K562 (cell line): ENCODE data around the gene PRMT7. TPM values are rescaled to one million over a fixed set of nuclear protein-coding genes. Genes with fewer than 3 reads are reported as not detected.

Experiments used
- ATAC-seq: fragments of 200-7000 bp; cut with Tn5 transposase; 3 replicates; pipeline ENCODE4 v1.9.1; 2020; ENCODE audit warnings: moderate library complexity
- BruUV-seq: library from RNA; stranded (reverse); fragments of 400-500 nt; replicated peaks from 2 replicates; lab custom pipeline; 2021; lab: Mats Ljungman, UMichigan
- CTCF ChIA-PET: fragments of 300-600 bp; formaldehyde crosslinking; extraction: SDS; loops from one replicate; lab custom pipeline; 2021; ENCODE audit warnings: low intra/inter-chr PET ratio; lab: Yijun Ruan, JAX
- POLR2A ChIA-PET: fragments of 300-600, 350-650 bp; sonication (Branson Sonifier 250); formaldehyde crosslinking; extraction: SDS; loops from one replicate; lab custom pipeline; 2021; ENCODE audit warnings: antibody characterized with exemption, inconsistent platforms; lab: Yijun Ruan, JAX
- DNase-seq, 4 experiments: peaks; one replicate each; pipeline versions ENCODE4 v3.0.0 to v3.0.0-alpha.2; 2011 to 2018; ENCODE audit warnings: low spot score in 3 of 4, mixed read lengths in 3 of 4; ENCODE audit errors: extremely low read depth in 1 of 4
- FAIRE-seq: peaks from 2 replicates; lab custom pipeline; 2011; peaks lifted over from hg19 to GRCh38; lab: Jason Lieb, UNC
- H2AFZ ChIP-seq: 2 replicates; pipeline ENCODE4 v1.6.0; 2011; ENCODE audit warnings: low read depth, low read length, control low read depth, inconsistent platforms
- H3K27ac ChIP-seq: fragments of 200-600 bp; 3 replicates; pipeline ENCODE4 v1.8.0; 2011; ENCODE audit warnings: low read depth, mild to moderate bottlenecking, control low read depth, inconsistent platforms, low read length, moderate library complexity, mixed read lengths; ENCODE audit errors: extremely low read depth
- H3K27me3 ChIP-seq, 2 experiments: fragments of 300-600 bp in 1 of 2; 2 replicates in 1 of 2; 3 replicates in 1 of 2; pipeline versions ENCODE4 v1.6.0 to v1.8.0; 2011; ENCODE audit warnings: inconsistent platforms in 2 of 2, low read length in 2 of 2, mild to moderate bottlenecking in 1 of 2, mixed read lengths in 1 of 2, moderate library complexity in 1 of 2; ENCODE audit not compliant: control insufficient read depth in 2 of 2, insufficient read depth in 2 of 2
- H3K36me3 ChIP-seq: fragments of 300-600 bp; 3 replicates; pipeline ENCODE4 v1.8.0; 2011; ENCODE audit warnings: mild to moderate bottlenecking, low read length, inconsistent platforms; ENCODE audit not compliant: control insufficient read depth, insufficient read depth
- H3K4me1 ChIP-seq, 2 experiments: fragments of 200-600 bp in 1 of 2; replicated peaks in 1 of 2; 2 replicates in 1 of 2; 3 replicates in 1 of 2; pipeline versions ENCODE4 v1.5.1 to v1.8.0; 2011; ENCODE audit warnings: inconsistent platforms in 2 of 2, low read length in 2 of 2, mild to moderate bottlenecking in 1 of 2, mixed read lengths in 1 of 2, moderate library complexity in 1 of 2; ENCODE audit not compliant: control insufficient read depth in 2 of 2, insufficient read depth in 2 of 2
- H3K4me2 ChIP-seq: 2 replicates; pipeline ENCODE4 v1.6.1; 2011; ENCODE audit warnings: low read length, control low read depth, inconsistent platforms, mixed read lengths; ENCODE audit not compliant: insufficient read depth
- H3K4me3 ChIP-seq: fragments of 200-600 bp; sonication (generic), shearing (Covaris generic); 2 replicates; pipeline ENCODE4 v1.5.1; 2016; ENCODE audit warnings: control low read depth, inconsistent platforms
- H3K79me2 ChIP-seq: fragments of 200-600 bp; 3 replicates; pipeline ENCODE4 v1.8.0; 2011; ENCODE audit warnings: low read length, inconsistent platforms; ENCODE audit not compliant: control insufficient read depth, insufficient read depth
- H3K9ac ChIP-seq, 2 experiments: 2 replicates each; pipeline versions ENCODE4 v1.6.0 to v1.6.1; 2011; ENCODE audit warnings: low read depth in 2 of 2, low read length in 2 of 2, control low read depth in 1 of 2, inconsistent platforms in 1 of 2, mild to moderate bottlenecking in 1 of 2, mixed read lengths in 1 of 2; ENCODE audit not compliant: insufficient read depth in 1 of 2
- H3K9me1 ChIP-seq: one replicate; pipeline ENCODE4 v1.6.0; 2011; ENCODE audit warnings: inconsistent platforms, mild to moderate bottlenecking, low read length, moderate library complexity; ENCODE audit not compliant: control insufficient read depth, insufficient read depth
- H3K9me3 ChIP-seq: replicated peaks from 2 replicates; pipeline ENCODE4 v1.5.1; 2011; ENCODE audit warnings: low read depth, low read length, inconsistent platforms; ENCODE audit not compliant: control insufficient read depth, insufficient read depth
- H4K20me1 ChIP-seq: replicated peaks from 2 replicates; pipeline ENCODE4 v1.6.1; 2011; ENCODE audit warnings: low read length, inconsistent platforms, mixed read lengths; ENCODE audit not compliant: control insufficient read depth, insufficient read depth
- CREBBP ChIP-seq: IDR thresholded peaks from one replicate; pipeline ENCODE4 v1.6.1; 2012; ENCODE audit warnings: low read depth, mild to moderate bottlenecking, control low read depth, inconsistent platforms, low read length
- GATAD2B ChIP-seq: fragments of 450-650 bp; IDR thresholded peaks from 2 replicates; pipeline ENCODE4 v1.6.1; 2017; ENCODE audit warnings: mild to moderate bottlenecking, borderline replicate concordance
- RB1 ChIP-seq: fragments of 450-650 bp; IDR thresholded peaks from 2 replicates; pipeline ENCODE4 v1.6.1; 2017; ENCODE audit warnings: low read depth, mild to moderate bottlenecking
- RBBP5 ChIP-seq: fragments of 200-600 bp; sonication (generic); IDR thresholded peaks from 2 replicates; pipeline ENCODE4 v1.6.1; 2012; ENCODE audit warnings: borderline replicate concordance, mild to moderate bottlenecking, low read length, control low read depth, inconsistent platforms; ENCODE audit not compliant: insufficient read depth, poor library complexity, severe bottlenecking
- RFX1 ChIP-seq: fragments of 450-650 bp; IDR thresholded peaks from 2 replicates; pipeline ENCODE4 v1.6.1; 2016; ENCODE audit warnings: mild to moderate bottlenecking, moderate library complexity
- SUPT5H ChIP-seq: fragments of 450-650 bp; IDR thresholded peaks from 2 replicates; pipeline ENCODE4 v1.6.1; 2016
- ZNF354B ChIP-seq: fragments of 250-450 bp; sonication (Bioruptor Pico); IDR thresholded peaks from 2 replicates; pipeline ENCODE4 v1.4.0; 2020
- ZNF561 ChIP-seq: fragments of 450-650 bp; formaldehyde crosslinking; conservative IDR thresholded peaks from 2 replicates; pipeline ENCODE4 v1.4.0; 2020; ENCODE audit warnings: mild to moderate bottlenecking, moderate library complexity
- WGBS: fragments of 100-300 bp; shearing (Covaris generic); methylation state at CpG from one replicate; pipeline ENCODE4 v1.1.6; 2016; ENCODE audit warnings: low coverage, mixed read lengths; ENCODE audit not compliant: insufficient coverage; ENCODE audit errors: missing lambda C conversion rate; 5-methylcytosine and 5-hydroxymethylcytosine counted together
- in situ Hi-C: fragments of 300-500 bp; cut with MboI; formaldehyde crosslinking; loops from 4 replicates; pipeline ENCODE4 v1.15.0; 2018; ENCODE audit warnings: inconsistent platforms, mixed read lengths
- intact Hi-C: fragments of 100-400 bp; cut with micrococcal nuclease; formaldehyde crosslinking; loops from 2 replicates; pipeline ENCODE4 v1.14.2; 2022
- polyA plus RNA-seq, 8 experiments: library from polyadenylated mRNA; depleted of rRNA in 4 of 8; stranded (reverse) in 5 of 8; unstranded in 3 of 8; fragments of >200 nt; fragmentation: Nextera tagmentation in 2 of 8; fragmentation: Illumina TruSeq in 1 of 8; extraction: Ambion mirVana in 2 of 8; extraction: Trizol in 1 of 8; gene quantifications; 2 replicates each; pipeline versions ENCODE4 v1.2.1 to v1.2.3, GENCODE V29; 2011 to 2014; ENCODE audit warnings: inconsistent platforms in 1 of 8, missing spikeins in 1 of 8
- total RNA-seq, 7 experiments: library from RNA; depleted of rRNA in 6 of 7; stranded (reverse); fragments of >200 nt in 6 of 7; fragmentation: Illumina TruSeq in 2 of 7; extraction: Trizol in 2 of 7; gene quantifications; 2 replicates each; pipeline versions ENCODE4 v1.2.1 to v1.2.3, GENCODE V29; 2011 to 2021; ENCODE audit warnings: low replicate concordance in 1 of 7
- TF ChIP-seq, protein P1 (sequence below), 2 experiments: fragments of 450-650 bp in 1 of 2; IDR thresholded peaks; 2 replicates each; pipeline ENCODE4 v1.6.1; 2011 to 2017; ENCODE audit warnings: low read depth in 2 of 2, antibody characterized with exemption in 1 of 2, borderline replicate concordance in 1 of 2, low read length in 1 of 2, mild to moderate bottlenecking in 1 of 2, mixed read lengths in 1 of 2; ENCODE audit not compliant: control insufficient read depth in 1 of 2

Gene PRMT7
- total and polyA plus RNA-seq, 9 of the 15 experiments (the other 6 are each of a cell fraction or from before 2014, with no cell fraction given), result 6.4 to 88.8 (median 73.1) TPM

DNA sequence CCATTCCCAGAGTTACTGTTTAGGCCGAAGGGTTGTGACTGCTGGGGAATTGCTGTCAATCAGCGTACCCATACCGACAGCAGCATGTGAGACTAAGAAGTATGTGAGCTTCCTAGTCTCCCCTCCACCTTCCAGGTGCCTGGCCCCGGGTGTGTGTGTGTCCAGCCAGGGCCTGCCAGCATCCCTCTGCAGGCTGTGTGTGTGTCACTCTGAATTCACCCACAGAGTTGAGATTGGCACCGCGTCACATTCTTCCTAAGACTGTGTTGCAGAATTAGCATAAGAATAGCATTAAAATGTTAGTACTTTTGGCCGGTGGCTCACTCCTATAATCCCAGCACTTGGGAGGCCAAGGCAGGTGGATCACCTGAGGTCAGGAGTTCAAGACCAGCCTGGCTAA lies 31.8 kb downstream of the PRMT7 start:
- peaks cover 3 to 6% of the 10 kb centered on the region in 2 experiments; a peak in 3 of 5 replicates for H3K4me1 ChIP-seq
- no peak overlapping the region for H3K27ac ChIP-seq
- H3K79me2 ChIP-seq, result no peaks in the 10 kb centered on the region
- intact Hi-C loops (no loop called here), in situ Hi-C loops (no loop called here)
- 91% methylated on average over 7 of the region's 7 CpGs for WGBS
- DNase-seq, result no peak
- no peak for ATAC-seq
- peaks cover 93% of the 10 kb centered on the region for H3K36me3 ChIP-seq
- no peak overlapping the region for H2AFZ ChIP-seq
- BruUV-seq, result no TSS peak
- no peaks in the 10 kb centered on the region for H3K9me1 ChIP-seq
- H3K9me3 ChIP-seq, result no peaks in the 10 kb centered on the region
- POLR2A ChIA-PET, result interaction anchor here (0.6 kb wide), 1 partner anchor 10 kb away, joined by 3 read pairs; no protein-coding TSS in a partner anchor
- H3K9ac ChIP-seq, result no peak overlapping the region
- no peak overlapping the region for H3K4me2 ChIP-seq
- H4K20me1 ChIP-seq, result no peaks in the 10 kb centered on the region; the same call in 1 of the 2 replicates
- TF ChIP-seq GATAD2B, result no peak
- TF ChIP-seq RBBP5, result no peak
- TF ChIP-seq SUPT5H, result no peak
- no peak for TF ChIP-seq ZNF354B (CRISPR knock-in tag)
- TF ChIP-seq CREBBP, result no peak
- TF ChIP-seq RFX1, result no peak
- no peak for TF ChIP-seq ZNF561 (CRISPR knock-in tag)
- TF ChIP-seq, protein P1, sequence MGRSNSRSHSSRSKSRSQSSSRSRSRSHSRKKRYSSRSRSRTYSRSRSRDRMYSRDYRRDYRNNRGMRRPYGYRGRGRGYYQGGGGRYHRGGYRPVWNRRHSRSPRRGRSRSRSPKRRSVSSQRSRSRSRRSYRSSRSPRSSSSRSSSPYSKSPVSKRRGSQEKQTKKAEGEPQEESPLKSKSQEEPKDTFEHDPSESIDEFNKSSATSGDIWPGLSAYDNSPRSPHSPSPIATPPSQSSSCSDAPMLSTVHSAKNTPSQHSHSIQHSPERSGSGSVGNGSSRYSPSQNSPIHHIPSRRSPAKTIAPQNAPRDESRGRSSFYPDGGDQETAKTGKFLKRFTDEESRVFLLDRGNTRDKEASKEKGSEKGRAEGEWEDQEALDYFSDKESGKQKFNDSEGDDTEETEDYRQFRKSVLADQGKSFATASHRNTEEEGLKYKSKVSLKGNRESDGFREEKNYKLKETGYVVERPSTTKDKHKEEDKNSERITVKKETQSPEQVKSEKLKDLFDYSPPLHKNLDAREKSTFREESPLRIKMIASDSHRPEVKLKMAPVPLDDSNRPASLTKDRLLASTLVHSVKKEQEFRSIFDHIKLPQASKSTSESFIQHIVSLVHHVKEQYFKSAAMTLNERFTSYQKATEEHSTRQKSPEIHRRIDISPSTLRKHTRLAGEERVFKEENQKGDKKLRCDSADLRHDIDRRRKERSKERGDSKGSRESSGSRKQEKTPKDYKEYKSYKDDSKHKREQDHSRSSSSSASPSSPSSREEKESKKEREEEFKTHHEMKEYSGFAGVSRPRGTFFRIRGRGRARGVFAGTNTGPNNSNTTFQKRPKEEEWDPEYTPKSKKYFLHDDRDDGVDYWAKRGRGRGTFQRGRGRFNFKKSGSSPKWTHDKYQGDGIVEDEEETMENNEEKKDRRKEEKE (IDR thresholded peaks at IDR 0.05; ENCODE audit: borderline replicate concordance in 1 of 2, control insufficient read depth in 1 of 2, low read depth in 2 of 2, low read length in 1 of 2), result no peak
- TF ChIP-seq RB1, result no peak
- H3K27me3 ChIP-seq, result no peaks in the 10 kb centered on the region
- no peak for FAIRE-seq
- H3K4me3 ChIP-seq, result no peak overlapping the region
- CTCF ChIA-PET, result no interaction called here
